IMR-90 (cell line): ENCODE results near the gene RNF40. TPM values are rescaled to one million over a fixed set of nuclear protein-coding genes. Genes with fewer than 3 reads are reported as not detected.

Source experiments
- ATAC-seq: fragments of 200-7000 bp; cut with Tn5 transposase; 2 replicates; pipeline ENCODE4 v1.9.1; 2020; ENCODE audit warnings: low read depth, mild to moderate bottlenecking, moderate library complexity
- BruUV-seq: library from RNA; stranded (reverse); fragments of 400-500 nt; replicated peaks from 2 replicates; lab custom pipeline; 2021; lab: Mats Ljungman, UMichigan
- CTCF ChIA-PET: fragments of 300-600 bp; formaldehyde crosslinking; extraction: SDS; loops from one replicate; lab custom pipeline; 2021; ENCODE audit warnings: antibody characterized with exemption; lab: Yijun Ruan, JAX
- POLR2A ChIA-PET: fragments of 300-600 bp; sonication (Branson Sonifier 250); formaldehyde crosslinking; loops from one replicate; lab custom pipeline; 2022; ENCODE audit warnings: antibody characterized with exemption; ENCODE audit not compliant: unreplicated experiment; lab: Charles Lee
- DNase-seq: peaks from one replicate; pipeline ENCODE4 v3.0.0; 2013
- H2AFZ ChIP-seq: replicated peaks from 2 replicates; pipeline ENCODE3; 2013; ENCODE audit warnings: low read length, mild to moderate bottlenecking; ENCODE audit not compliant: poor library complexity
- H2AK5ac ChIP-seq: 2 replicates; pipeline ENCODE4 v1.6.1; 2013; ENCODE audit warnings: low read depth, low read length, inconsistent platforms
- H2AK9ac ChIP-seq: replicated peaks from 2 replicates; pipeline ENCODE3; 2013; ENCODE audit warnings: mild to moderate bottlenecking, low read depth, low read length, moderate library complexity; ENCODE audit not compliant: poor library complexity
- H2BK120ac ChIP-seq: 2 replicates; pipeline ENCODE4 v1.6.1; 2013; ENCODE audit warnings: low read depth, low read length, inconsistent platforms
- H2BK15ac ChIP-seq: 3 replicates; pipeline ENCODE4 v1.6.1; 2013; ENCODE audit warnings: low read depth, low read length, inconsistent platforms
- H2BK20ac ChIP-seq: 2 replicates; pipeline ENCODE4 v1.6.1; 2013; ENCODE audit warnings: low read depth, mild to moderate bottlenecking, inconsistent platforms, low read length, moderate library complexity
- H2BK5ac ChIP-seq: 2 replicates; pipeline ENCODE4 v1.6.1; 2013; ENCODE audit warnings: mild to moderate bottlenecking, low read depth, low read length, inconsistent platforms; ENCODE audit not compliant: poor library complexity, severe bottlenecking
- H3K14ac ChIP-seq: replicated peaks from 2 replicates; pipeline ENCODE4 v1.6.1; 2013; ENCODE audit warnings: low read depth, low read length, inconsistent platforms
- H3K18ac ChIP-seq: 2 replicates; pipeline ENCODE4 v1.6.1; 2013; ENCODE audit warnings: low read depth, low read length, control low read depth
- H3K23ac ChIP-seq: 2 replicates; pipeline ENCODE4 v1.6.1; 2013; ENCODE audit warnings: low read depth, low read length, inconsistent platforms
- H3K27ac ChIP-seq: 2 replicates; pipeline ENCODE4 v1.5.1; 2013; ENCODE audit warnings: mild to moderate bottlenecking, control low read depth, low read length; ENCODE audit not compliant: insufficient read depth
- H3K27me3 ChIP-seq: 2 replicates; pipeline ENCODE4 v1.6.1; 2013; ENCODE audit warnings: low read length; ENCODE audit not compliant: control insufficient read depth, insufficient read depth
- H3K36me3 ChIP-seq: 2 replicates; pipeline ENCODE4 v1.6.1; 2013; ENCODE audit warnings: low read length, mixed read lengths; ENCODE audit not compliant: control insufficient read depth, insufficient read depth
- H3K4ac ChIP-seq: 2 replicates; pipeline ENCODE4 v1.6.1; 2013; ENCODE audit warnings: low read depth, low read length, inconsistent platforms
- H3K4me1 ChIP-seq: 2 replicates; pipeline ENCODE4 v1.6.1; 2013; ENCODE audit warnings: low read length, mixed read lengths; ENCODE audit not compliant: control insufficient read depth, insufficient read depth
- H3K4me2 ChIP-seq: 2 replicates; pipeline ENCODE4 v1.6.1; 2013; ENCODE audit warnings: low read depth, mild to moderate bottlenecking, control low read depth, low read length, moderate library complexity
- H3K4me3 ChIP-seq: 2 replicates; pipeline ENCODE4 v1.5.1; 2013; ENCODE audit warnings: low read depth, mild to moderate bottlenecking, control low read depth, low read length, moderate library complexity; ENCODE audit not compliant: insufficient read depth
- H3K56ac ChIP-seq: 2 replicates; pipeline ENCODE4 v1.6.1; 2013; ENCODE audit warnings: low read length, inconsistent platforms; ENCODE audit not compliant: insufficient read depth; ENCODE audit errors: extremely low read depth
- H3K79me1 ChIP-seq, 2 experiments: 2 replicates each; pipeline ENCODE4 v1.6.1; 2013; ENCODE audit warnings: low read length in 2 of 2, inconsistent platforms in 1 of 2, low read depth in 1 of 2
- H3K9ac ChIP-seq: 2 replicates; pipeline ENCODE4 v1.6.1; 2013; ENCODE audit warnings: low read depth, low read length, control low read depth
- H3K9me1 ChIP-seq: 2 replicates; pipeline ENCODE4 v1.6.1; 2013; ENCODE audit warnings: low read length, inconsistent platforms; ENCODE audit not compliant: insufficient read depth
- H3K9me3 ChIP-seq: 2 replicates; pipeline ENCODE4 v1.6.1; 2013; ENCODE audit warnings: low read length; ENCODE audit not compliant: control insufficient read depth, insufficient read depth
- H4K20me1 ChIP-seq: 2 replicates; pipeline ENCODE4 v1.6.1; 2013; ENCODE audit warnings: low read length, inconsistent platforms; ENCODE audit not compliant: insufficient read depth
- H4K5ac ChIP-seq: 2 replicates; pipeline ENCODE4 v1.6.1; 2013; ENCODE audit warnings: mild to moderate bottlenecking, low read depth, low read length, control low read depth
- H4K8ac ChIP-seq, 2 experiments: 2 replicates each; pipeline ENCODE4 v1.6.1; 2013; ENCODE audit warnings: low read depth in 2 of 2, low read length in 2 of 2, control low read depth in 1 of 2, inconsistent platforms in 1 of 2
- H4K91ac ChIP-seq: 2 replicates; pipeline ENCODE4 v1.6.1; 2013; ENCODE audit warnings: low read depth, low read length, inconsistent platforms; ENCODE audit not compliant: insufficient read depth
- FOS ChIP-seq: fragments of 150-350 bp; IDR thresholded peaks from 2 replicates; pipeline ENCODE4 v1.6.1; 2016; ENCODE audit warnings: low read depth, low read length
- MAZ ChIP-seq: IDR thresholded peaks from 2 replicates; pipeline ENCODE4 v1.6.1; 2012; ENCODE audit warnings: low read depth, mild to moderate bottlenecking, low read length, improper control_type of control experiment, moderate library complexity, borderline replicate concordance
- MXI1 ChIP-seq: IDR thresholded peaks from 2 replicates; pipeline ENCODE4 v1.6.1; 2012; ENCODE audit warnings: low read depth, mild to moderate bottlenecking, low read length, moderate library complexity, borderline replicate concordance
- NFE2L2 ChIP-seq: fragments of 150-350 bp; IDR thresholded peaks from 2 replicates; pipeline ENCODE4 v1.6.1; 2016; ENCODE audit warnings: low read depth, mild to moderate bottlenecking, low read length
- POLR2A ChIP-seq: IDR thresholded peaks from 2 replicates; pipeline ENCODE4 v1.6.1; 2012; ENCODE audit warnings: mild to moderate bottlenecking, low read depth, low read length
- RAD21 ChIP-seq: IDR thresholded peaks from 2 replicates; pipeline ENCODE4 v1.6.1; 2012; ENCODE audit warnings: low read length, improper control_type of control experiment
- WGBS, 2 experiments: methylation state at CpG; one replicate each; pipeline versions ENCODE4 v1.1.5 to v1.1.7; 2013; ENCODE audit warnings: missing lambda C conversion rate in 2 of 2; ENCODE audit not compliant: insufficient read length in 1 of 2; ENCODE audit errors: extremely low coverage in 2 of 2; 5-methylcytosine and 5-hydroxymethylcytosine counted together
- dilution Hi-C: fragments of 300-500 bp; cut with HindIII; formaldehyde crosslinking; loops from one replicate; pipeline ENCODE4 v1.14.3; 2018; ENCODE audit warnings: low sequenced_read_pairs; ENCODE audit not compliant: unreplicated experiment
- in situ Hi-C: fragments of 300-500 bp; cut with MboI; formaldehyde crosslinking; loops from 3 replicates; pipeline ENCODE4 v1.14.3; 2019; ENCODE audit warnings: low sequenced_read_pairs, inconsistent platforms, mixed read lengths
- intact Hi-C: fragments of 100-400 bp; cut with micrococcal nuclease; formaldehyde crosslinking; loops from 2 replicates; pipeline ENCODE4 v1.10.0; 2022
- polyA plus RNA-seq, 3 experiments: library from polyadenylated mRNA; depleted of rRNA; stranded (reverse); fragments of >200 nt; gene quantifications; 2 replicates each; pipeline ENCODE4 v1.2.3, GENCODE V29; 2012; ENCODE audit warnings: low replicate concordance in 1 of 3
- total RNA-seq: library from RNA; depleted of rRNA; stranded (reverse); fragments of >200 nt; gene quantifications from 2 replicates; pipeline ENCODE4 v1.2.3, GENCODE V29; 2012
- TF ChIP-seq, protein P1 (sequence below): conservative IDR thresholded peaks from 2 replicates; pipeline ENCODE4 v1.5.1; 2012; ENCODE audit warnings: mild to moderate bottlenecking, low read depth, low read length, improper control_type of control experiment
- TF ChIP-seq, protein P2 (sequence below): fragments of 150-350 bp; IDR thresholded peaks from 2 replicates; pipeline ENCODE4 v1.6.1; 2016; ENCODE audit warnings: low read depth, mild to moderate bottlenecking, low read length, moderate library complexity, borderline replicate concordance

RNF40 gene
- total and polyA plus RNA-seq, 2 of the 4 experiments (the other 2 are of a cell fraction): 46.7 to 72.4 TPM

DNA sequence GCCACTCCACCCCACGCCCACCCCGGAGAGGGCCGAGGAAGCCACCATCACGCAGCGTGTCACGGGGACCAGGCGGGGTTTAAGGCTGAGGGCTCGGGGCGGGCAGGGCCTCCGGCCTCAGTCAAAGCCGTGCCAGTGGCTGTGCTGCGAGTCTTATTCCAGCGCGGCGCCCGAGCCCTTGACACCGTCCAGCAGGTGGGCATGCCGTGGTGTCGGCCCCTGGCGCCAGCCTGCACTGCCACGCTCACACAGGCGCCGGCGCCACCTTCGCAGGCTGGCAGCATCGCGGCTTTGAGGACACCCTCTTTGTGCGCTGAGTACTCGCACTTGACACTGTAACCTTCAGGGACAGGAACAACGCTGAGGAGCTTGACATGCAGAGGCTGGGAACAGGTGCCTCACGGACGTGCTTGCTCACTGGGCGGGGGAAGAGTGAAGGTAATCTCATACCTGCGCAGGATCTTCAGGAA is 58.9 kb downstream of the RNF40 start:
- no TSS peak for BruUV-seq
- Histone ChIP-seq H4K20me1 (no peaks in the 10 kb centered on the region), H3K4me2 (no peak overlapping the region), H3K27me3 (peaks cover 2% of the 10 kb centered on the region; the same call in 1 of the 2 replicates), H3K14ac (no peak overlapping the region), H2AFZ (no peak overlapping the region), H2AK5ac (no peak overlapping the region), H4K5ac (no peak overlapping the region), H3K56ac (no peak overlapping the region), H2BK5ac (no peak overlapping the region), H3K18ac (no peak overlapping the region), H3K4me3 (no peak overlapping the region), H3K9ac (no peak overlapping the region), H2BK20ac (no peak overlapping the region), H3K9me1 (no peaks in the 10 kb centered on the region), H3K4ac (no peak overlapping the region), H3K79me1 (no peaks in the 10 kb centered on the region), H2BK120ac (no peak overlapping the region), H3K9me3 (no peaks in the 10 kb centered on the region; the same call in 1 of the 2 replicates), H3K27ac (no peak overlapping the region), H2AK9ac (no peak overlapping the region), H4K8ac (no peak overlapping the region), H2BK15ac (no peak overlapping the region), H3K4me1 (no peaks in the 10 kb centered on the region), H3K23ac (no peak overlapping the region), H3K36me3 (no peaks in the 10 kb centered on the region), H4K91ac (no peak overlapping the region)
- CTCF ChIA-PET: no interaction called here
- no peak for DNase-seq
- no peak for ATAC-seq
- in situ Hi-C loops: no loop called here
- dilution Hi-C loops: no loop called here
- intact Hi-C loops: no loop called here
- POLR2A ChIA-PET: no interaction called here
- 69% methylated on average over 19 of the region's 34 CpGs; no CpG with 5 or more reads in 1 of the 2 experiments for WGBS, 2 experiments
- no peak for TF ChIP-seq RAD21
- no peak for TF ChIP-seq NFE2L2
- TF ChIP-seq, protein P1, sequence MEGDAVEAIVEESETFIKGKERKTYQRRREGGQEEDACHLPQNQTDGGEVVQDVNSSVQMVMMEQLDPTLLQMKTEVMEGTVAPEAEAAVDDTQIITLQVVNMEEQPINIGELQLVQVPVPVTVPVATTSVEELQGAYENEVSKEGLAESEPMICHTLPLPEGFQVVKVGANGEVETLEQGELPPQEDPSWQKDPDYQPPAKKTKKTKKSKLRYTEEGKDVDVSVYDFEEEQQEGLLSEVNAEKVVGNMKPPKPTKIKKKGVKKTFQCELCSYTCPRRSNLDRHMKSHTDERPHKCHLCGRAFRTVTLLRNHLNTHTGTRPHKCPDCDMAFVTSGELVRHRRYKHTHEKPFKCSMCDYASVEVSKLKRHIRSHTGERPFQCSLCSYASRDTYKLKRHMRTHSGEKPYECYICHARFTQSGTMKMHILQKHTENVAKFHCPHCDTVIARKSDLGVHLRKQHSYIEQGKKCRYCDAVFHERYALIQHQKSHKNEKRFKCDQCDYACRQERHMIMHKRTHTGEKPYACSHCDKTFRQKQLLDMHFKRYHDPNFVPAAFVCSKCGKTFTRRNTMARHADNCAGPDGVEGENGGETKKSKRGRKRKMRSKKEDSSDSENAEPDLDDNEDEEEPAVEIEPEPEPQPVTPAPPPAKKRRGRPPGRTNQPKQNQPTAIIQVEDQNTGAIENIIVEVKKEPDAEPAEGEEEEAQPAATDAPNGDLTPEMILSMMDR: no peak
- TF ChIP-seq, protein P2, sequence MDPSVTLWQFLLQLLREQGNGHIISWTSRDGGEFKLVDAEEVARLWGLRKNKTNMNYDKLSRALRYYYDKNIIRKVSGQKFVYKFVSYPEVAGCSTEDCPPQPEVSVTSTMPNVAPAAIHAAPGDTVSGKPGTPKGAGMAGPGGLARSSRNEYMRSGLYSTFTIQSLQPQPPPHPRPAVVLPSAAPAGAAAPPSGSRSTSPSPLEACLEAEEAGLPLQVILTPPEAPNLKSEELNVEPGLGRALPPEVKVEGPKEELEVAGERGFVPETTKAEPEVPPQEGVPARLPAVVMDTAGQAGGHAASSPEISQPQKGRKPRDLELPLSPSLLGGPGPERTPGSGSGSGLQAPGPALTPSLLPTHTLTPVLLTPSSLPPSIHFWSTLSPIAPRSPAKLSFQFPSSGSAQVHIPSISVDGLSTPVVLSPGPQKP: no peak
- TF ChIP-seq MAZ: no peak
- TF ChIP-seq FOS: no peak
- TF ChIP-seq MXI1: no peak
- no peak for TF ChIP-seq POLR2A
